Esophagus squamous epithelium (tissue), 5 donors: ENCODE data around the gene ETFB. TPM values are rescaled to one million over a fixed set of nuclear protein-coding genes. Genes with fewer than 3 reads are reported as not detected.

Experiments
- DNase-seq: peaks from one replicate; lab custom pipeline; 2025; lab: John Stamatoyannopoulos, UW
- H3K27ac ChIP-seq, 4 donors: fragments of 200-600 bp; sonication (generic); one replicate each; pipeline ENCODE4 v1.5.1; 2016 to 2019; ENCODE audit warnings: mild to moderate bottlenecking in 1 of 4
- H3K27me3 ChIP-seq, 4 donors: fragments of 200-600 bp; sonication (generic); 1 replicate in 3 of 4; 2 replicates in 1 of 4; pipeline versions ENCODE4 v1.5.1 to v1.6.0; 2017 to 2021; ENCODE audit warnings: antibody characterized with exemption in 1 of 4
- H3K36me3 ChIP-seq, 3 donors: fragments of 200-600 bp; sonication (generic); one replicate each; pipeline ENCODE4 v1.5.1; 2016 to 2019
- H3K4me1 ChIP-seq, 3 donors: fragments of 200-600 bp; sonication (generic); one replicate each; pipeline ENCODE4 v1.5.1; 2017 to 2019
- H3K4me3 ChIP-seq, 4 donors: fragments of 200-600 bp; sonication (generic); 1 replicate in 3 of 4; 2 replicates in 1 of 4; pipeline ENCODE4 v1.5.1; 2016 to 2019; ENCODE audit warnings: mild to moderate bottlenecking in 2 of 4, moderate library complexity in 1 of 4
- H3K9me3 ChIP-seq, 3 donors: fragments of 200-600 bp; sonication (generic); one replicate each; pipeline ENCODE4 v1.5.1; 2016 to 2019
- POLR2A ChIP-seq, 4 donors: fragments of 450-650 bp; IDR thresholded peaks; one replicate each; pipeline ENCODE4 v1.6.1; 2017; ENCODE audit warnings: antibody characterized with exemption in 4 of 4, mild to moderate bottlenecking in 4 of 4, moderate library complexity in 3 of 4
- WGBS, 2 donors: methylation state at CpG; one replicate each; pipeline ENCODE4 v1.1.5; 2018; 5-methylcytosine and 5-hydroxymethylcytosine counted together
- intact Hi-C: fragments of 100-400 bp; cut with DNase I; formaldehyde crosslinking; loops from one replicate; pipeline ENCODE4 v1.15.0; 2022
- total RNA-seq, 4 donors: library from RNA; depleted of rRNA; stranded (reverse); fragments of >200 nt; gene quantifications; one replicate each; pipeline ENCODE4 v1.1.0, GENCODE V29; 2016
- TF ChIP-seq, protein P1 (sequence below), 6 experiments: fragments of 450-650 bp in 4 of 6; fragments of 200-600 bp in 2 of 6; sonication (generic) in 2 of 6; IDR thresholded peaks; one replicate each; pipeline ENCODE4 v1.5.1; 2016 to 2019; ENCODE audit warnings: antibody characterized with exemption in 6 of 6, mild to moderate bottlenecking in 4 of 6, moderate library complexity in 4 of 6
- donor health status: DM: yes; HTN: yes; CAD: no.

Gene ETFB
- total RNA-seq, 4 donors from 2014 or later: 104 to 215 (median 157) TPM

DNA sequence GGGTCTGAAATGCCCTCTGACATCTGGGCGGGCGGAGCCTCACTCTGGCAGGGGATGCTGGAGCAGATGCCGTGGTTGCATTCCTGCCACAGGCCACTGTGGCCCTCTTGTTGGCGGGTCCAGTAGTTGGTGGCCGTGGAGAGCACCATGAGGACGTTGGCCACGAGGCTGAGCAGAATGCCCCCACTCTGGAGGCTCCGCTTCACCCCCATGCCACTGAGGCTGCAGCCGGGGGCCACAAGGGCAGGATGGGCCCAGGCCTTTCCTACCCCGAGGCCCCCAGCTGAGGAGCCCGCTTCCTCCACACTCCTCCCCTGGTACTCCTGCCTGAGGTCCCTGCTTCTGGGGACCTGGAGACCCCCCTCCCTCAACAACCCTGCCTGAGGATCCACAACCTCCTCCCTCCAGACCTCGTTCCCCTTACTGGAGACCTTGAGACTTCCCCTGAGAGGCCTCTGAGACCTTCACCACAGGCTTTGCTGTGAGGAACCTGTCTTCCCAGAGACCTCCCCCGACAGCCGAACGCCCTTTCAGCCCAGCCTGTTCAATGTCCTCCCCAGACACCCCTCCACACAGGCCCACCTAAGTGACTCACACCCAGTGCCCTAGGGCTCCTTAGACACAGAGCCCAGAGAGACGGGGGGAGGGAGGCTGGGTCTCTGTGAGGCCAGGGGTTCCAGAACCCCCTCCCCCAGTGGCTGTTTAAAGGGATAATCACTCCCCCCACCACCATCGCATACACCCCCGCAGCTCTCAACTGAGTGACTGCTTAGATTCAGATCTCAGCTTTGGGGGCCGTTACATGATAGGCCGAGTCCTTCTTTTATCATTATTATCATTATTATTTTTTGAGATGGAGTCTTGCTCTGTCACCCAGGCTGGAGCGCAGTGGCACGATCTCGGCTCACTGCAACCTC is 2.4 kb upstream of the ETFB start, which contains the start of gene CLDND2:
Gene CLDND2, minus strand, starts transcription at position 638 of the 917 bp plus-strand sequence. Its CDS starts 426 bp downstream, at position 212.
- H3K27me3 ChIP-seq: no peaks in the 10 kb centered on the region
- intact Hi-C loops: no loop called here
- H3K27ac ChIP-seq: peak within 1 kb of the TSS; percentile 76 to 99 (median 98)
- no peaks in the 10 kb centered on the region for H3K36me3 ChIP-seq
- peaks cover 22 to 42% (median 27%) of the 10 kb centered on the region in 3 donors for H3K4me1 ChIP-seq
- TF ChIP-seq, protein P1, sequence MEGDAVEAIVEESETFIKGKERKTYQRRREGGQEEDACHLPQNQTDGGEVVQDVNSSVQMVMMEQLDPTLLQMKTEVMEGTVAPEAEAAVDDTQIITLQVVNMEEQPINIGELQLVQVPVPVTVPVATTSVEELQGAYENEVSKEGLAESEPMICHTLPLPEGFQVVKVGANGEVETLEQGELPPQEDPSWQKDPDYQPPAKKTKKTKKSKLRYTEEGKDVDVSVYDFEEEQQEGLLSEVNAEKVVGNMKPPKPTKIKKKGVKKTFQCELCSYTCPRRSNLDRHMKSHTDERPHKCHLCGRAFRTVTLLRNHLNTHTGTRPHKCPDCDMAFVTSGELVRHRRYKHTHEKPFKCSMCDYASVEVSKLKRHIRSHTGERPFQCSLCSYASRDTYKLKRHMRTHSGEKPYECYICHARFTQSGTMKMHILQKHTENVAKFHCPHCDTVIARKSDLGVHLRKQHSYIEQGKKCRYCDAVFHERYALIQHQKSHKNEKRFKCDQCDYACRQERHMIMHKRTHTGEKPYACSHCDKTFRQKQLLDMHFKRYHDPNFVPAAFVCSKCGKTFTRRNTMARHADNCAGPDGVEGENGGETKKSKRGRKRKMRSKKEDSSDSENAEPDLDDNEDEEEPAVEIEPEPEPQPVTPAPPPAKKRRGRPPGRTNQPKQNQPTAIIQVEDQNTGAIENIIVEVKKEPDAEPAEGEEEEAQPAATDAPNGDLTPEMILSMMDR (IDR thresholded peaks at IDR 0.05): no peak
- no peak for TF ChIP-seq POLR2A (IDR thresholded peaks at IDR 0.05)
- WGBS, 2 donors: 76 to 79% methylated on average over 13 to 14 of the region's 23 CpGs
- peak within 1 kb of the TSS; percentile 75 to 88 (median 82) for H3K4me3 ChIP-seq
- no peak for DNase-seq
- H3K9me3 ChIP-seq: no peaks in the 10 kb centered on the region

DNA sequence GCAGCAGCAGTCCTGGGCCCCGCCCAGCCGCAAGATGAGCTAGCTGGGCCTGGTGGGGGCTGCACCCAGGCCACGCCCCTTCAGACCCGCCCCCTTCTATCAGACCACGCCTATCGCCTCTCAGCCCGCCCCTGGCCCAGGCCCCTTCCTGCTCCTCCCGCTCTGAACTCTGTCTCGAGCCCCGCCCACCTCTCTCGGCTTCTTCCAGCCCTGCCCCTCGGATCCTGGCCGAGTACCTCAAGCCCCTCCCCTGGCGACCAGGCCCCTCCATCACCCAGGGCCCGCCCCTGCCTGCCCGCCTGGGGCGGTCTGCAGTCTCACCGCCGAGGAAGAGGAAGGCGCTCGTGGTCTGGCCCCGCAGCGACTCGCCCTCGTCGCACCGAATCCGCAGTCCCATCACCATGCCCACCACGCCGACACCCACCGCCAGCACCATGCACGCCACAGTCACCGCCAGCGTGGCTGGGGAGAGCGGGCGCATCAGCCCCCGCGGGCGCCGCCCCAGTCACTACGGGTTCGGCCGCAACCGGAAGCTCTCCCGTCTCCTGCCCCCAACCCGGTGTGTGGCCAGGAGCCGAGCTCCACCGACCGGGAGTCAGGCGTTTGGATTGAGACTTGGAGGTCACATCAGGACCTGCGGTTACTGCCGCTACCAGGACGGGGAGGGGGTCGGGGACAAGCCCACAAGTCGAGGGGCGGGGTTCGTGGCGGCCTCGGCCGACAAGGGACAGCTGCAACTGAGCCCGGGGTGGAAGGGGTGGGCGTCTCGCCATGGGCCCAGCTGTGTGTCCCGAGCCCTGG is 1.6 kb upstream of the ETFB start:
- DNase-seq: peak; percentile 92
- H3K27ac ChIP-seq: peak overlapping the region; percentile 86 to 99 (median 98)
- intact Hi-C loops: no loop called here
- WGBS, 2 donors: 0% methylated on average over 11 to 22 of the region's 64 CpGs
- TF ChIP-seq POLR2A (IDR thresholded peaks at IDR 0.05): no peak
- TF ChIP-seq, protein P1 (IDR thresholded peaks at IDR 0.05): no peak
- peak overlapping the region; percentile 75 to 88 (median 82) for H3K4me3 ChIP-seq
- no peaks in the 10 kb centered on the region for H3K9me3 ChIP-seq
- H3K27me3 ChIP-seq: no peaks in the 10 kb centered on the region
- no peaks in the 10 kb centered on the region for H3K36me3 ChIP-seq
- H3K4me1 ChIP-seq: peaks cover 22 to 51% (median 34%) of the 10 kb centered on the region in 3 donors

DNA sequence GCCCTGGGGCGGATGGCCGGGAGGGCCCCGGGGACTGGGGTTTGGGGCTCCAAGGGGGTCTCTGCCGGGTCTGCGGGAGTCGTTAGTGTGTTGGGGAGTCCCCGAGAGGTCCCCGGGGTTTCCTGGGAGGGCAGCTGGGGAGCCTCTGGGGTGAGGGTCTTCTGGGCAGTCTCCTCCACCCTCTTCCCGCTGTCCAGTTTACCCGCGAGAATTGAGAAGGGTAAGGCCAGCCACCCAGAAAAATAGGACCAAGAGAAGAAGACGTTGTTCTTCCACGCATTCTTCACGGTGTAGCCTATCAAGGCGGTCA is 1.0 kb upstream of the ETFB start:
- intact Hi-C loops: no loop called here
- H3K4me1 ChIP-seq: peaks cover 27 to 57% (median 40%) of the 10 kb centered on the region in 3 donors
- peak overlapping the region; percentile 75 to 88 (median 82) for H3K4me3 ChIP-seq
- H3K27ac ChIP-seq: peak overlapping the region; percentile 86 to 99 (median 98)
- H3K9me3 ChIP-seq: no peaks in the 10 kb centered on the region
- DNase-seq: no peak
- 0 to 3% methylated on average over 5 to 9 of the region's 15 CpGs for WGBS, 2 donors
- H3K27me3 ChIP-seq: no peaks in the 10 kb centered on the region
- peak in 3 of 4 donors; percentile 83 to 94 (median 92) for TF ChIP-seq POLR2A (IDR thresholded peaks at IDR 0.05)
- TF ChIP-seq, protein P1 (IDR thresholded peaks at IDR 0.05): no peak
- H3K36me3 ChIP-seq: no peaks in the 10 kb centered on the region

- Histone ChIP-seq H3K27ac (peak overlapping the region; percentile 86 to 99 (median 98)), H3K4me3 (peak overlapping the region; percentile 75 to 88 (median 82)), H3K36me3 (no peaks in the 10 kb centered on the region), H3K4me1 (peaks cover 29 to 58% (median 41%) of the 10 kb centered on the region in 3 donors), H3K27me3 (no peaks in the 10 kb centered on the region), H3K9me3 (no peaks in the 10 kb centered on the region)
- intact Hi-C loops: no loop called here
- TF ChIP-seq POLR2A (IDR thresholded peaks at IDR 0.05): peak in 3 of 4 donors; percentile 70 to 95 (median 94)
- TF ChIP-seq, protein P1 (IDR thresholded peaks at IDR 0.05): no peak
- 0% methylated on average over 35 to 37 of the region's 54 CpGs for WGBS, 2 donors
- DNase-seq: peak; percentile 85
Observed at GRCh38 chr19:51366389-51367254, 434 bp upstream of the ETFB start.
